Measurements from ENCODE around the gene IMMP2L.

IMMP2L gene

GRCh38 chr7:111368381-111369065 lies 193.8 kb downstream of the IMMP2L start:
- TF ChIP-seq CTCF (IDR thresholded peaks at IDR 0.05), result no peak

- no peak for TF ChIP-seq CTCF (IDR thresholded peaks at IDR 0.05)
These were observed 197.9 kb downstream of the IMMP2L start for GRCh38 chr7:111364413-111364812.

- TF ChIP-seq CTCF (IDR thresholded peaks at IDR 0.05), result no peak
These were observed 199.2 kb downstream of the IMMP2L start for GRCh38 chr7:111363099-111363498.

GRCh38 chr7:111362506-111363054 lies 199.7 kb downstream of the IMMP2L start:
- no peak for TF ChIP-seq CTCF (IDR thresholded peaks at IDR 0.05)

- TF ChIP-seq CTCF (IDR thresholded peaks at IDR 0.05), result no peak
These were observed 203.4 kb downstream of the IMMP2L start for GRCh38 chr7:111358915-111359314.

GRCh38 chr7:111357691-111358090 lies 204.6 kb downstream of the IMMP2L start:
- no peak for TF ChIP-seq CTCF (IDR thresholded peaks at IDR 0.05)

GRCh38 chr7:111356941-111357340 lies 205.4 kb downstream of the IMMP2L start:
- no peak for TF ChIP-seq CTCF (IDR thresholded peaks at IDR 0.05)
